Vagina (tissue), 2 donors: Measurements from ENCODE around the gene BEGAIN. TPM values are rescaled to one million over a fixed set of nuclear protein-coding genes. Genes with fewer than 3 reads are reported as not detected.

ENCODE experiments used
- DNase-seq, 2 donors: peaks; one replicate each; pipeline ENCODE4 v3.0.0-alpha.2; 2017; ENCODE audit errors: extremely low spot score in 2 of 2
- H3K27ac ChIP-seq: fragments of 200-600 bp; sonication (generic); one replicate; pipeline ENCODE4 v1.5.1; 2019
- H3K27me3 ChIP-seq: fragments of 200-600 bp; sonication (generic); one replicate; pipeline ENCODE4 v1.5.1; 2019
- H3K36me3 ChIP-seq, 2 donors: fragments of 200-600 bp; sonication (generic); one replicate each; pipeline ENCODE4 v1.5.1; 2017 to 2019
- H3K4me1 ChIP-seq: fragments of 200-600 bp; sonication (generic); one replicate; pipeline ENCODE4 v1.5.1; 2019
- H3K4me3 ChIP-seq, 2 donors: fragments of 200-600 bp; sonication (generic); 1 replicate in 1 of 2; 2 replicates in 1 of 2; pipeline ENCODE4 v1.5.1; 2016 to 2019
- H3K9me3 ChIP-seq: fragments of 200-600 bp; sonication (generic); one replicate; pipeline ENCODE4 v1.5.1; 2019
- POLR2A ChIP-seq, 2 donors: fragments of 450-650 bp; IDR thresholded peaks; one replicate each; pipeline ENCODE4 v1.6.1; 2017; ENCODE audit warnings: antibody characterized with exemption in 2 of 2, mild to moderate bottlenecking in 2 of 2, moderate library complexity in 2 of 2
- POLR2AphosphoS5 ChIP-seq, 2 donors: sonication (generic); formaldehyde crosslinking; IDR thresholded peaks; one replicate each; pipeline ENCODE4 v1.9.0; 2017; ENCODE audit warnings: antibody characterized with exemption in 2 of 2, mild to moderate bottlenecking in 2 of 2, low read depth in 1 of 2; ENCODE audit not compliant: insufficient read depth in 1 of 2
- intact Hi-C: fragments of 100-400 bp; cut with DNase I; formaldehyde crosslinking; loops from one replicate; pipeline ENCODE4 v1.15.1; 2023
- small RNA-seq: library from RNA; depleted of rRNA; stranded (forward); fragments of <200 nt; gene quantifications from one replicate; pipeline ENCODE3, GENCODE V24; 2016
- total RNA-seq: library from RNA; depleted of rRNA; stranded (reverse); fragments of >200 nt; gene quantifications from one replicate; pipeline ENCODE4 v1.2.3, GENCODE V29; 2016
- TF ChIP-seq, protein P1 (sequence below), 3 experiments: fragments of 450-650 bp in 2 of 3; fragments of 200-600 bp in 1 of 3; sonication (generic) in 1 of 3; IDR thresholded peaks; one replicate each; pipeline ENCODE4 v1.5.1; 2017 to 2019; ENCODE audit warnings: antibody characterized with exemption in 3 of 3, mild to moderate bottlenecking in 2 of 3, moderate library complexity in 2 of 3

BEGAIN gene
- total RNA-seq, 1 donor from 2014 or later = 3.4 TPM

DNA sequence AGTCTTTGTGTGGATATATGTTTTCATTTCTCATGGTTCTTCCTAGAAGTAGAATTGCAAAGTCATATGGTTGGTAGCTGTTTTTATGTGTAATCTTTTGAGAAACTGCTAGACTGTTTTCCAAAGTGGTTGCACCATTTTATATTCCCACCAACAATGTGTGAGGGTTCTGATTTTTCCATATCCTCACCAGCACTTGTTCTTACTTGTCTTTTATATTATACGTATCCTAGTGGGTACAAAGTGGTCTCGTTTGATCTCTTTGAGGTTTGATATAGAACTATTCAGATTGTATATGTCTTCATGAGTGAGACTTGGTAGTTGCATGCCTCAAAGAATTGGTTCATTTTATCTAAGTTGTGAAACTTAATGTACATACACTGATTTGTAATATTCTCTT is 91.3 kb downstream of the BEGAIN start:
- DNase-seq = no peak
- Histone ChIP-seq H3K36me3 (no peaks in the 10 kb centered on the region), H3K27me3 (no peaks in the 10 kb centered on the region), H3K4me1 (no peaks in the 10 kb centered on the region), H3K9me3 (no peaks in the 10 kb centered on the region), H3K27ac (no peak overlapping the region), H3K4me3 (no peak overlapping the region)
- TF ChIP-seq, protein P1, sequence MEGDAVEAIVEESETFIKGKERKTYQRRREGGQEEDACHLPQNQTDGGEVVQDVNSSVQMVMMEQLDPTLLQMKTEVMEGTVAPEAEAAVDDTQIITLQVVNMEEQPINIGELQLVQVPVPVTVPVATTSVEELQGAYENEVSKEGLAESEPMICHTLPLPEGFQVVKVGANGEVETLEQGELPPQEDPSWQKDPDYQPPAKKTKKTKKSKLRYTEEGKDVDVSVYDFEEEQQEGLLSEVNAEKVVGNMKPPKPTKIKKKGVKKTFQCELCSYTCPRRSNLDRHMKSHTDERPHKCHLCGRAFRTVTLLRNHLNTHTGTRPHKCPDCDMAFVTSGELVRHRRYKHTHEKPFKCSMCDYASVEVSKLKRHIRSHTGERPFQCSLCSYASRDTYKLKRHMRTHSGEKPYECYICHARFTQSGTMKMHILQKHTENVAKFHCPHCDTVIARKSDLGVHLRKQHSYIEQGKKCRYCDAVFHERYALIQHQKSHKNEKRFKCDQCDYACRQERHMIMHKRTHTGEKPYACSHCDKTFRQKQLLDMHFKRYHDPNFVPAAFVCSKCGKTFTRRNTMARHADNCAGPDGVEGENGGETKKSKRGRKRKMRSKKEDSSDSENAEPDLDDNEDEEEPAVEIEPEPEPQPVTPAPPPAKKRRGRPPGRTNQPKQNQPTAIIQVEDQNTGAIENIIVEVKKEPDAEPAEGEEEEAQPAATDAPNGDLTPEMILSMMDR (IDR thresholded peaks at IDR 0.05) = no peak
- TF ChIP-seq POLR2A (IDR thresholded peaks at IDR 0.05) = no peak
- TF ChIP-seq POLR2AphosphoS5 (IDR thresholded peaks at IDR 0.05; ENCODE audit: insufficient read depth in 1 of 2, low read depth in 1 of 2) = no peak
- intact Hi-C loops = no loop called here

DNA sequence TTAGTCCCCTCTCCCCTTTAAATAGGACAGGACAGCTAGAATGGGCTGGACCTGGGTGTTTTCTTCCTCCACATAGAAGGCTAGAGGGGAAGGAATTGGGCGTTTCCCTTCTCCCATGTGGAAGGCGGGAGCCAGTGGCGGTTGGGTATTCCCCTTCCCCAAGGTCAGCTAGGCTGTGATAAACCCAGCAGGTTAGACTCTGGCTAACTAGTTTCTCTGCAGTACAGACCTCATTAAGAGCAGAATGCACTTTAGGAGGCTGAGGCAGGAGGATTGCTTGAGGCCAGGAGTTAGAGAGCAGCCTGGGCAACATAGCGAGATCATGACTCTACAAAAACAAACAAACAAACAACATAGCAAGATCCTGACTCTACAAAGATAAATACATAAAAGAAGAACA is 92.6 kb downstream of the BEGAIN start:
- Histone ChIP-seq H3K9me3 (no peaks in the 10 kb centered on the region), H3K27ac (no peak overlapping the region), H3K36me3 (no peaks in the 10 kb centered on the region), H3K4me1 (no peaks in the 10 kb centered on the region), H3K4me3 (no peak overlapping the region), H3K27me3 (no peaks in the 10 kb centered on the region)
- DNase-seq = no peak
- TF ChIP-seq, protein P1 (IDR thresholded peaks at IDR 0.05) = no peak
- no peak for TF ChIP-seq POLR2AphosphoS5 (IDR thresholded peaks at IDR 0.05; ENCODE audit: insufficient read depth in 1 of 2, low read depth in 1 of 2)
- no peak for TF ChIP-seq POLR2A (IDR thresholded peaks at IDR 0.05)
- intact Hi-C loops = no loop called here

DNA sequence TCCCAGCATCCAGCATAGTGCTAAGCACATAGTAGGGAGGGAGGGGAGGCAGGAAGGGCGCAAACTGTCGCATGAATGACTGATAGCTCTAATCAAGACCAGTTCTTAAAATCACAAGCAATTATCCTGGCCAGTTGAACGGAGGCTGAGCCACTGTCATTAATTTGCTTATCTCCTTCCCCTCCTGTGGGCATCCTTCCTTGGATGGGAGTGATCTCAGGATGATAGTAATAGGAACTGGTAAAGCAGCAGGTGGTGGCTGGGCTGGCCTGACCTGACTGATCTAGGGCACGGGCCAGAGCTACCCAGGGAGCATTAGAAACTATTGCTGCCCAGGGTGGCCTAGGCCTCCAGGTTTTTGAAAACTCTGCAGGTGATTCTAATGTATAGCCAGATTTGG is 97.0 kb downstream of the BEGAIN start:
- no peak overlapping the region for H3K27ac ChIP-seq
- peak in 1 of 2 donors; percentile 34 for DNase-seq
- no peaks in the 10 kb centered on the region for H3K36me3 ChIP-seq
- H3K4me3 ChIP-seq = no peak overlapping the region
- TF ChIP-seq POLR2A (IDR thresholded peaks at IDR 0.05) (no peak), POLR2AphosphoS5 (IDR thresholded peaks at IDR 0.05; ENCODE audit: insufficient read depth in 1 of 2, low read depth in 1 of 2) (no peak)
- TF ChIP-seq, protein P1 (IDR thresholded peaks at IDR 0.05) = no peak
- peaks cover 12% of the 10 kb centered on the region for H3K4me1 ChIP-seq
- no peaks in the 10 kb centered on the region for H3K9me3 ChIP-seq
- intact Hi-C loops = no loop called here
- H3K27me3 ChIP-seq = no peaks in the 10 kb centered on the region

DNA sequence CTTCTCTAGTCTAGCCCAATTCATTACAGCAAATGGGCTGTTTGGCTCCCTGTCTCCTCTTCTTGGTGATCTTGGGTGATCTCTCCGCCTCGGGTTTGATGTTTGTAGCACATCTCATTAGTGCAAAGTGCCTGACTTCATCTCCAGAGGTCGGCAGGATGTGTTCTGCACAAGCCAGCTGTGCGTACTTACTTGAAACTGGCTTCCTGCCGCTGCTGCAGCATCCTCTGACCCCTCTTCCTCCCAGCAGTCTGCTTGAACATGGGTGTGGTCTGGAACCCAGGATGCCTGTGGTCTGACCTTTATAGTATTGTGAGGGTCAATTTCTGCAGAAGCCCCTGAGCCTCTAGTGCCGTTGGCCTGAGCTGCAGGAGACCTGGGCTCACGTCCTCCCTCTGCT is 99.2 kb downstream of the BEGAIN start:
- H3K36me3 ChIP-seq = no peaks in the 10 kb centered on the region
- DNase-seq = no peak
- intact Hi-C loops = no loop called here

DNA sequence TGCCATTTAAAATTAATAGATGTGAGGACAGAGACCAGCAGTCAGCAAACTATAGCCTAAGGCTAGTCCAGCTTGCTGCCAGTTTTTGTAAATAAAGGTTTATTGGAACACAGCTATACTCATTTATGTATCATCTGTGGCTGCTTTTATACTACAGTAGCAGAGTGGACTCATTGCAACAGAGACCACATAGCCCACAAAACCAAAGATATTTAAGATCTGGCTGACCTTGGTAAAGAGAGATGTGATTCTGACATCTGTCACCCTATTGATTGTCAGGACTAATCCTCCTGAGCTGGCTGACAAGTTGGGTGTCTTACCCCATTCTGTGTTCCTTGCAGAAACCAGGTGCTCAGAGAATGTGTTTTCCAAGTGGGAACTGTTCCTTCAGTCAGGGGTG is 99.9 kb downstream of the BEGAIN start:
- no peak for DNase-seq
- Histone ChIP-seq H3K4me3 (no peak overlapping the region), H3K27me3 (no peaks in the 10 kb centered on the region), H3K4me1 (peaks cover 12% of the 10 kb centered on the region), H3K27ac (no peak overlapping the region), H3K36me3 (no peaks in the 10 kb centered on the region), H3K9me3 (no peaks in the 10 kb centered on the region)
- TF ChIP-seq POLR2A (IDR thresholded peaks at IDR 0.05) (no peak), POLR2AphosphoS5 (IDR thresholded peaks at IDR 0.05; ENCODE audit: insufficient read depth in 1 of 2, low read depth in 1 of 2) (no peak)
- TF ChIP-seq, protein P1 (IDR thresholded peaks at IDR 0.05) = no peak
- intact Hi-C loops = no loop called here

More for the DNA sequence above, 99.2 kb downstream of the BEGAIN start:
- Histone ChIP-seq H3K27ac (no peak overlapping the region), H3K9me3 (no peaks in the 10 kb centered on the region), H3K4me1 (peaks cover 12% of the 10 kb centered on the region), H3K4me3 (no peak overlapping the region), H3K27me3 (no peaks in the 10 kb centered on the region)
- TF ChIP-seq POLR2AphosphoS5 (IDR thresholded peaks at IDR 0.05; ENCODE audit: insufficient read depth in 1 of 2, low read depth in 1 of 2) = no peak
- TF ChIP-seq POLR2A (IDR thresholded peaks at IDR 0.05) = no peak

Small RNAs within 50 kb of the gene (small RNA-seq; reads per million reads assigned to genes)
- gene RN7SKP92 = not detected

Other genes starting within 250 kb of the BEGAIN start
- gene WDR25, start 210.9 kb downstream of the BEGAIN start, total RNA-seq = 4.2 TPM
- 8.6 TPM for gene DLK1, start 139.5 kb upstream of the BEGAIN start, total RNA-seq
- gene MEG3, start 238.7 kb upstream of the BEGAIN start, total RNA-seq = 126 TPM